ENCODE results near the gene RAD51B. TPM values are rescaled to one million over a fixed set of nuclear protein-coding genes. Genes with fewer than 3 reads are reported as not detected.

The RAD51B gene
- total and polyA plus RNA-seq, 4 donors = 2.5 to 95.0 (median 9.6) TPM

DNA sequence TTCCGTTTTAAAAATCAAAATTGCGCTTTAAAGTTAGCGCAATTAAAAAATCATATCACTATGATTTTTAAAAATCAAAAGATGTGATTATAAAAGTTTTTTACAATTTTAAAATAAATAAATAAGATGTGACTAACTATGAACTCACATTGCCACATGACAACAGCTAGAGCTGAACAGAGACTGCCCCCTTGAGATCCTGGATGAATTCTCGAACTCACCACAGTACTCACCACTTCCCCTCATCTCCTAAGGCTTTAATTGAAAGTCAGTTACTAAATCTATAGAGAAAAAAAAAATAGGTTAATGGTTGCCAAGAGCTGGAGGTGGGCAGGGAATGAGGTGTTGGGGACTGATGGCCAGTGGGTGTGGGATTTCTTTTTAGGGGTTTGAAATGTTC lies 589.1 kb downstream of the RAD51B start:
- 83 to 94% methylated on average over 4 of the region's 4 CpGs for WGBS, 2 donors
- DNase-seq = no peak
- Histone ChIP-seq H3K27me3 (ENCODE audit: control insufficient read depth in 3 of 3, insufficient read depth in 3 of 3, low read length in 2 of 3) (no peaks in the 10 kb centered on the region), H3K36me3 (ENCODE audit: control insufficient read depth in 4 of 4, insufficient read depth in 4 of 4, low read length in 4 of 4) (no peaks in the 10 kb centered on the region), H3K9ac (ENCODE audit: insufficient read depth in 1 of 2, low read length in 2 of 2) (no peak overlapping the region), H3K9me3 (ENCODE audit: control insufficient read depth in 4 of 4, insufficient read depth in 3 of 4, low read length in 3 of 4) (no peaks in the 10 kb centered on the region), H3K4me3 (no peak overlapping the region), H3K4me1 (ENCODE audit: control insufficient read depth in 5 of 5, insufficient read depth in 5 of 5, low read length in 5 of 5) (peaks cover 0 to 19% (median 4%) of the 10 kb centered on the region in 5 donors), H3K27ac (ENCODE audit: low read depth in 1 of 2, low read length in 1 of 2) (no peak overlapping the region)
- TF ChIP-seq, protein P1, sequence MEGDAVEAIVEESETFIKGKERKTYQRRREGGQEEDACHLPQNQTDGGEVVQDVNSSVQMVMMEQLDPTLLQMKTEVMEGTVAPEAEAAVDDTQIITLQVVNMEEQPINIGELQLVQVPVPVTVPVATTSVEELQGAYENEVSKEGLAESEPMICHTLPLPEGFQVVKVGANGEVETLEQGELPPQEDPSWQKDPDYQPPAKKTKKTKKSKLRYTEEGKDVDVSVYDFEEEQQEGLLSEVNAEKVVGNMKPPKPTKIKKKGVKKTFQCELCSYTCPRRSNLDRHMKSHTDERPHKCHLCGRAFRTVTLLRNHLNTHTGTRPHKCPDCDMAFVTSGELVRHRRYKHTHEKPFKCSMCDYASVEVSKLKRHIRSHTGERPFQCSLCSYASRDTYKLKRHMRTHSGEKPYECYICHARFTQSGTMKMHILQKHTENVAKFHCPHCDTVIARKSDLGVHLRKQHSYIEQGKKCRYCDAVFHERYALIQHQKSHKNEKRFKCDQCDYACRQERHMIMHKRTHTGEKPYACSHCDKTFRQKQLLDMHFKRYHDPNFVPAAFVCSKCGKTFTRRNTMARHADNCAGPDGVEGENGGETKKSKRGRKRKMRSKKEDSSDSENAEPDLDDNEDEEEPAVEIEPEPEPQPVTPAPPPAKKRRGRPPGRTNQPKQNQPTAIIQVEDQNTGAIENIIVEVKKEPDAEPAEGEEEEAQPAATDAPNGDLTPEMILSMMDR (IDR thresholded peaks at IDR 0.05; ENCODE audit: control extremely low read depth, extremely low read depth) = no peak
- no peak for ATAC-seq (ENCODE audit: insufficient read depth, low FRiP score)

DNA sequence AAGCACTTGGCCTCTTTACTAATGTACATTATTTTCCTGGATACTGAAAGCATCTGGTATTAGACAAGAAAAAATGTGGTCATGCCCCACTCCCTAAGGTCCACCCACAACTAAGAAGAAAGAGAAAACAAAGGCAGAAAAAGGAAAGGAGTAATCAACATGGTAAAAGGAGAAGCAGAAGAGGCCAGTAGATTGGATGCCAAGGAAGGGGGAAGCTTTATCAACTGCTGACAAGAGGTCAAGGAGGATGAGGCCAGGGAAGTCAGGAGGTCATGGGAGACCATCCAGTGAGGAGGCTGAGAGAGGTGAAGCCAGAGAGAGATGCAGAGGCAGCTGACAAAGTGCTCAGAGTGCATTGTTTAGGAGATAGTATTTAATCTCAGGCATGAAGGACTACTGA lies 589.8 kb downstream of the RAD51B start:
- Histone ChIP-seq H3K36me3 (ENCODE audit: control insufficient read depth in 4 of 4, insufficient read depth in 4 of 4, low read length in 4 of 4) (no peaks in the 10 kb centered on the region), H3K9ac (ENCODE audit: insufficient read depth in 1 of 2, low read length in 2 of 2) (no peak overlapping the region), H3K27ac (ENCODE audit: low read depth in 1 of 2, low read length in 1 of 2) (no peak overlapping the region), H3K4me1 (ENCODE audit: control insufficient read depth in 5 of 5, insufficient read depth in 5 of 5, low read length in 5 of 5) (peaks cover 0 to 18% (median 4%) of the 10 kb centered on the region in 5 donors), H3K9me3 (ENCODE audit: control insufficient read depth in 4 of 4, insufficient read depth in 3 of 4, low read length in 3 of 4) (no peaks in the 10 kb centered on the region), H3K4me3 (no peak overlapping the region), H3K27me3 (ENCODE audit: control insufficient read depth in 3 of 3, insufficient read depth in 3 of 3, low read length in 2 of 3) (no peaks in the 10 kb centered on the region)
- no peak for DNase-seq
- no peak for ATAC-seq (ENCODE audit: insufficient read depth, low FRiP score)
- TF ChIP-seq, protein P1 (IDR thresholded peaks at IDR 0.05; ENCODE audit: control extremely low read depth, extremely low read depth) = no peak

DNA sequence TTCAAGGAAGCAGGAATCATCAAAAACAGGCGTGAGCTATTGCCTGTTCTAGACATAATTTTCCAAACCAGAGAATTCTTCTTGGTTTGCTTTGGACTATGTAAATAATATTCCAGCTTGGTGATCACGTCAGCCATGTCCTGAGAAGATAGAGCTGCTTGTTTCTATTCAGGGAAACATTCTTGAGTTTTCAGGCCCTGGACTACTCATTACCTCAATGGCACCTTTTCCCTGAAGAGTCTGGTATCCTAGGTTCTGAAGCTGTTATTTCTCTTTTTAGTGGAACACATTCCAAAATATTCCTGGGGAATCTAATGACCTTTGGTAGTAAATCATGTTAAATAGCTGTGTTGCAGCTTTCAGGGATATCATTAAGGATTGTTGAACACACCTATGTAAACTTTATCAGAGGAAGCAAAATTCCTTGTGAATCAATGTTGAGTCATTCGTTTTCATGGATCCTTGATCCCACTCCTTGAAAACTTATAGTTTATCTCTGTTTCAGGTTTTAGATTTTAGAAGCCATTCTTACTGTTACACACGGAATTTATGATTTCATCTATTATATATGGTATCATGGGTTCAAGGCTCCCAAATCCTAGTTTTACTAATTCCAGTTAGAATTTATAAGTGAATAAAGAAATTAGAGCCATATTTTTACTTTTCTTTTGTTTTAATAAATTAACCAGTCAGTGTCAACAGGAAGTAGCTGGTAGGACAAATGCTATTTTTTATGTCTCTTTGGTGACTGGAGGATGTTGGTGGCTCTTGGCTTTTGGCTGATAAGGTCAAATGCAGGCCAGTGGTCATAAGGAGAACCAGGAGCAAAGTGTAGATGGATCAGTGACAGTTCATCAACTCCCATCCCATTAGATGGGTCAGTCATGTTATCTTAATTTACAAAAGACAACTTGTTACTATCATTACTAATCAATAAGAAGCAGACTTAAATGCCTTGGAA lies 593.2 kb downstream of the RAD51B start:
- no peak for ATAC-seq (ENCODE audit: insufficient read depth, low FRiP score)
- H3K36me3 ChIP-seq (ENCODE audit: control insufficient read depth in 4 of 4, insufficient read depth in 4 of 4, low read length in 4 of 4) = no peaks in the 10 kb centered on the region
- H3K27me3 ChIP-seq (ENCODE audit: control insufficient read depth in 3 of 3, insufficient read depth in 3 of 3, low read length in 2 of 3) = no peaks in the 10 kb centered on the region
- H3K9me3 ChIP-seq (ENCODE audit: control insufficient read depth in 4 of 4, insufficient read depth in 3 of 4, low read length in 3 of 4) = no peaks in the 10 kb centered on the region
- no peak overlapping the region for H3K4me3 ChIP-seq
- no peak overlapping the region for H3K27ac ChIP-seq (ENCODE audit: low read depth in 1 of 2, low read length in 1 of 2)
- DNase-seq = no peak
- H3K4me1 ChIP-seq (ENCODE audit: control insufficient read depth in 5 of 5, insufficient read depth in 5 of 5, low read length in 5 of 5) = peaks cover 0 to 22% (median 10%) of the 10 kb centered on the region in 5 donors
- H3K9ac ChIP-seq (ENCODE audit: insufficient read depth in 1 of 2, low read length in 2 of 2) = no peak overlapping the region
- 87 to 94% methylated on average over 4 of the region's 4 CpGs for WGBS, 2 donors
- TF ChIP-seq, protein P1 (IDR thresholded peaks at IDR 0.05; ENCODE audit: control extremely low read depth, extremely low read depth) = no peak
